Tibial artery (tissue), 4 donors: ENCODE measurements around the gene MSRB1.
"Not testable (repeated sequence)": the region's sequence is repeated elsewhere in the genome, so short reads cannot be mapped to it uniquely, and the experiment has no call there.

ENCODE experiments used
- DNase-seq, 2 donors: peaks; one replicate each; pipeline ENCODE4 v3.0.0-alpha.2; 2019
- H3K27ac ChIP-seq, 2 donors: fragments of 200-600 bp; sonication (generic) in 1 of 2; 1 replicate in 1 of 2; 2 replicates in 1 of 2; pipeline ENCODE4 v1.5.1; 2018 to 2019; ENCODE audit warnings: mild to moderate bottlenecking in 1 of 2
- H3K27me3 ChIP-seq, 2 donors: fragments of 200-600 bp; sonication (generic) in 1 of 2; one replicate each; pipeline versions ENCODE4 v1.5.1 to v1.6.0; 2016 to 2019
- H3K36me3 ChIP-seq, 3 donors: fragments of 200-600 bp; sonication (generic) in 2 of 3; one replicate each; pipeline ENCODE4 v1.5.1; 2016 to 2019; ENCODE audit warnings: mild to moderate bottlenecking in 2 of 3
- H3K4me1 ChIP-seq, 4 donors: fragments of 200-600 bp; sonication (generic) in 2 of 4; 1 replicate in 3 of 4; 2 replicates in 1 of 4; pipeline ENCODE4 v1.5.1; 2016 to 2019
- H3K4me3 ChIP-seq, 2 donors: fragments of 200-600 bp; sonication (generic) in 1 of 2; 1 replicate in 1 of 2; 2 replicates in 1 of 2; pipeline ENCODE4 v1.5.1; 2018 to 2019; ENCODE audit warnings: mild to moderate bottlenecking in 2 of 2
- H3K9me3 ChIP-seq, 3 donors: fragments of 200-600 bp; sonication (generic) in 1 of 3; one replicate each; pipeline ENCODE4 v1.5.1; 2016 to 2019
- intact Hi-C: fragments of 100-400 bp; cut with DNase I; formaldehyde crosslinking; loops from one replicate; pipeline ENCODE4 v1.15.0; 2023; ENCODE audit warnings: low total_unique reads
- TF ChIP-seq, protein P1 (sequence below), 2 experiments: fragments of 200-600 bp in 1 of 2; fragments of 450-650 bp in 1 of 2; IDR thresholded peaks; one replicate each; pipeline ENCODE4 v1.5.1; 2017 to 2019; ENCODE audit warnings: antibody characterized with exemption in 2 of 2, mild to moderate bottlenecking in 1 of 2, moderate library complexity in 1 of 2

The MSRB1 gene

DNA sequence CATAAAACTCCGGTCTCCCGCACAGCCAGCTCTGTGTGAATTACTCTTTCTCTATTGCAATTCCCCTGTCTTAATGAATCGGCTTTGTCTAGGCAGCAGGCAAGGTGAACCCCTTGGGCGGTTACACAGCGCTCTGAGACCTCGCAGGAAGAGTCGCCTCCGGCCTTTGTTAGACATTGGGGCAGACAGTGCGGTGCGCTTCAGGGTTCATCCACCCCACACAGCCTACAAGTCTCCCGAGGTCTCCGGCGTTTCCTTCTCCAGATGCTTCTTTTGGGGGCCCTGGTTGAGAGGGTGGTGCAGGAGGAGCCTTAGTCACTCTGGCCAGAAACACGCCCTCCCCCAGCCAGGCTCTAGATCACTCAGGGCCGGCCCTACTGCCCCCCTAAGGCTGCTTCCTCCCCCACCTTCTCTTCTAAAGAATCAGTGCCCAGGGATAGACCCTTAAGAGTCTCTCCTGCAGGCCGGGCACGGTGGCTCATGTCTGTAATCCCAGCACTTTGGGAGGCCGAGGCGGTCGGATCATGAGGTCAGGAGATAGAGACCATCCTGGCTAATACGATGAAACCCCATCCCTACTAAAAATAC is 1.7 kb upstream of the MSRB1 start:
- Histone ChIP-seq H3K27ac (no peak overlapping the region), H3K36me3 (peaks cover 11 to 17% (median 16%) of the 10 kb centered on the region in 3 donors), H3K27me3 (no peaks in the 10 kb centered on the region), H3K4me1 (peaks cover 6 to 21% (median 14%) of the 10 kb centered on the region in 4 donors), H3K9me3 (no peaks in the 10 kb centered on the region), H3K4me3 (no peak overlapping the region)
- DNase-seq = no peak
- intact Hi-C loops = no loop called here
- TF ChIP-seq, protein P1, sequence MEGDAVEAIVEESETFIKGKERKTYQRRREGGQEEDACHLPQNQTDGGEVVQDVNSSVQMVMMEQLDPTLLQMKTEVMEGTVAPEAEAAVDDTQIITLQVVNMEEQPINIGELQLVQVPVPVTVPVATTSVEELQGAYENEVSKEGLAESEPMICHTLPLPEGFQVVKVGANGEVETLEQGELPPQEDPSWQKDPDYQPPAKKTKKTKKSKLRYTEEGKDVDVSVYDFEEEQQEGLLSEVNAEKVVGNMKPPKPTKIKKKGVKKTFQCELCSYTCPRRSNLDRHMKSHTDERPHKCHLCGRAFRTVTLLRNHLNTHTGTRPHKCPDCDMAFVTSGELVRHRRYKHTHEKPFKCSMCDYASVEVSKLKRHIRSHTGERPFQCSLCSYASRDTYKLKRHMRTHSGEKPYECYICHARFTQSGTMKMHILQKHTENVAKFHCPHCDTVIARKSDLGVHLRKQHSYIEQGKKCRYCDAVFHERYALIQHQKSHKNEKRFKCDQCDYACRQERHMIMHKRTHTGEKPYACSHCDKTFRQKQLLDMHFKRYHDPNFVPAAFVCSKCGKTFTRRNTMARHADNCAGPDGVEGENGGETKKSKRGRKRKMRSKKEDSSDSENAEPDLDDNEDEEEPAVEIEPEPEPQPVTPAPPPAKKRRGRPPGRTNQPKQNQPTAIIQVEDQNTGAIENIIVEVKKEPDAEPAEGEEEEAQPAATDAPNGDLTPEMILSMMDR (IDR thresholded peaks at IDR 0.05) = no peak

DNA sequence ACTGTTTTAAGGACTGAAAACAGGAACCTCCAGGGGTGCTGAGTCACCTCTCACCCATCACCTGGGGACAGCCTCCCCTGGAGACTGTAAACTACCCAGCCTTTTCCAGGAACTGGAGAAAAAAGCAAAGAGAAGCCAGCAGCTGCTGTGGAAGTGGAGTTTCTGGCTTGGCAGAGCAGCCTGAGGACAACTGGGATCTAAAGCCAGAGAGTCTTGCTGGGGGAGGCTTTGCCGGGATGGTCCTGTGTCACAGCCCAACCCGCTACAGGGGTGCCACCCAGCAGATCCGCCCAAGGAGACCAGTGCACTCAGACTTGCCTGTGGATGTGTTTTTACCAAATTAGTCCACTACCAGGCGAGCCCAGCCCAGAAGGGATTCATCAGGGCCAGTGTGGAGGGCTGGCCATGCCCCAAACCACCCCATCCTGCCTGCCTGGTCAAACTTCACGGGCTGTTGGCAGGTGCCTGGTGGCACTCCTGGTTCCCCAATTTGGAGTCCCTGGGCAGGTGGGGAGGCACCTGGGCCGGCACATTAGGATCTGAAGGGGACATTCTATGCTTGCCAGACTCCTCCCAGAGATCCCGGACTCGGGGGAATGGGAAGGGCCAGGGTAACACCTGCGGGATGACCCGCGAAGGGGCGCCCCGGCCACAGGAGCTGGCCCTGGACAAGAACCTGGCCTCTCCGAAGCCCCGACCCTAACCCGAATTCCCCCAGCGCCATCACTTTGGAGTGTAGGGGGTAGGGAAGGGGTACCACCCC is 771 bp downstream of the MSRB1 start:
- Histone ChIP-seq H3K36me3 (peaks cover 36 to 42% (median 40%) of the 10 kb centered on the region in 3 donors), H3K4me3 (peak overlapping the region; percentile 82 to 92), H3K9me3 (no peaks in the 10 kb centered on the region), H3K27me3 (no peaks in the 10 kb centered on the region), H3K27ac (peak overlapping the region; percentile 85 to 88), H3K4me1 (peaks cover 6 to 21% (median 14%) of the 10 kb centered on the region in 4 donors)
- DNase-seq = peak in 1 of 2 donors; percentile 86
- intact Hi-C loops = no loop called here
- TF ChIP-seq, protein P1 (IDR thresholded peaks at IDR 0.05) = no peak

DNA sequence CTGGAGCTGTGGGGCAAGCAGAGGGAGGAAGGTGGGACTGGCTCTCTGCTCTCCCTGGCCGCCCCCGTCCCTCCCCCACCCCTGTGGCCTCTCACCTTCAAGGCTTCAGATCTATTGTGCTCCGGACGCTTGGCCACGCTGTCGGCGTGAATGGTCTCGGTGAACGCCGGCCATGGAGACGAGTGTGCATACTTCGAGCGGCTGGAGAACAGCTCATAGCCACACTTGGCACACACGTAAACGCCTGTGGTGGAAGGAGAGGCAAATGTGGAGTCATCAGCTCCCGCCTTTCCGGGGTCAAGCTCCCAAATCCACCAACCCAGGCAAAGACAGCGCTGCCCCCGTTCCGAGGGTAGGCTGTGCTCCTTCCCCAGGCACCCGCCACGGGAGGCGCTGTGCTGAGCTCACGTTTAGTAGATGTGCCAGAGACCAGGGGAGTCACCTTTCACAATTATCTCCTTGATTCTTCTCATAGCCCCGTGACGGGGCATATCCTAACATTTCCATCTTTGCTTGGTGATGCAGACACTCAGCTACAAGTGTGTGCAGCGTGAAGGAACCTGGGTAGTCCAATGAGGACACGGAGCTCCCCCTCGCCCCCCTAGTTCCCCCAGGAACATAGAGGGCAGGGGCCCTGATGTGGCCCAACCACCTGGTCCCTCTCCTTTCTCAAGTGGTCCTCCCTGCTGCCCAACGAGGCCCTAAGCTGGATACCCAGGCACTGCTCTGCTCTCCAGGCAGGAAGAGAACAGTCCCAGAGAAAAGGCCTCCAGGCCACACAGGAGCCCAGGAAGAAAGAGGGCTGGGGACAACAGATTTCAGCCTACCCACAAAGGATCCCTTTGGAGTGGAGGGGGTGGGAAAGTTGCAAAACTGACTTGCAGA is 1.6 kb downstream of the MSRB1 start:
- H3K4me1 ChIP-seq = peaks cover 6 to 21% (median 14%) of the 10 kb centered on the region in 4 donors
- TF ChIP-seq, protein P1 (IDR thresholded peaks at IDR 0.05) = no peak
- no peaks in the 10 kb centered on the region for H3K27me3 ChIP-seq
- H3K27ac ChIP-seq = peak overlapping the region; percentile 85 to 88
- intact Hi-C loops = no loop called here
- peak overlapping the region; percentile 82 to 92 for H3K4me3 ChIP-seq
- H3K36me3 ChIP-seq = peaks cover 40 to 46% (median 46%) of the 10 kb centered on the region in 3 donors
- no peaks in the 10 kb centered on the region for H3K9me3 ChIP-seq
- peak in 1 of 2 donors; percentile 63 for DNase-seq

DNA sequence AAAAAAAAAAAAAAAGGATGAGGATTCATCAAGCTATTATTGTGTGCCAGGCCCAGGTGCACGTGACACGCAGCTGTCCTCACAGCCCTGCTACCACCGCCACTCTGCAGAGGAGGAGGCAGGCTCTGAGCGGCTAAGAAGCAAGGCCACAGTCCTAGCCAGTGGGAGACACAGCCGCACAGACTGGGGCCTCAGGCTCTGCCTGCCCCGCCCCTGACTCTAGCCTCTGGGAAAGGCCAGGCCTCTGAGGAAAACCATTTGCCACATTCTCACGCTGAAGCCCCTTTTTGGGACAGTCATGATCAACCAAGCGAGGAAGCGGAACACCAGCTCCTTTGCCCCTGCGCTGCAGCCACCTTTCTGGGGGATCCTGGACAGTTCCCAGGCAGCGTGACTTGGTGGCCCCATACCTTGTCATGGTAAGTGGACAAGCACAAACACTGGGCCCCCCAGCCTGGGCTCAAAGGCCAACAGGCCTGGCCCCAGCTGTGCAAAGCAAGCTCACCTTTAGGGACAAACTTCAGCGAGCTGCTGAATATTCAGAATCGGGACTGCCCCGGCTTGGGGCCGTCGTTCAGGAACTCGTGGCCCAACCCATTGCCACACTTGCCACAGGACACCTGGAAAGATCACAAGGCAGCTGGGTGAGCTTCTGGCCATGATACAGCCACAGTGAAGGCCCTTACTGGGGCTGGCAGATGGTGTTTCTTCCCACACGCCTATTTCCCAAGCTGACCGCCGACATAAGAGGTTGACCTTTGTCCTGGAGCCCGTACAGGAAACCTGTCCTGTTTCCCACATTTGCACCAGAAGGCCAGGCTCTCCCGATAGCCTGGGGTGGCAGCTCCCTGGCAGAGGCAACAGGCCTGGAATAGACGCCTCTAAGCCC is 2.5 kb downstream of the MSRB1 start:
- Histone ChIP-seq H3K4me3 (no peak overlapping the region), H3K9me3 (no peaks in the 10 kb centered on the region), H3K4me1 (peaks cover 6 to 21% (median 14%) of the 10 kb centered on the region in 4 donors), H3K27me3 (no peaks in the 10 kb centered on the region), H3K27ac (no peak overlapping the region), H3K36me3 (peaks cover 40 to 46% (median 46%) of the 10 kb centered on the region in 3 donors)
- TF ChIP-seq, protein P1 (IDR thresholded peaks at IDR 0.05) = no peak
- intact Hi-C loops = no loop called here
- DNase-seq = no peak

DNA sequence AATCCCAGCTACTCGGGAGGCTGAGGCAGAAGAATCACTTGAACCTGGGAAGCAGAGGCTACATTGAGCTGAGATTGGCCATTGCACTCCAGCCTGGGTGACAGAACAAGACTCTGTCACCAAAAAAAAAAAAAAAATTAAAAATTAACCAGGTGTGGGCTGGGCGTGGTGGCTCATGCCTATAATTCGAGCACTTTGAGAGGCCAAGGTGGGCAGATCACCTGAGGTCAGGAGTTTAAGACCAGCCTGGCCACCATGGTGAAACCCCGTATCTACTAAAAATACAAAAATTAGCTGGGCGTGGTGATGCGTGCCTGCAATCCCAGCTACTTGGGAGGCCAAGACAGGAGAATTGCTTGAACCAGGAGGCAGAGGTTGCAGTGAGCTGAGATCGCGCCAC is 3.2 kb downstream of the MSRB1 start:
- intact Hi-C loops, DNase-seq, H3K27me3 ChIP-seq, H3K4me3 ChIP-seq, H3K9me3 ChIP-seq, H3K27ac ChIP-seq: not testable (repeated sequence)
- H3K36me3 ChIP-seq = peaks cover 40 to 46% (median 46%) of the 10 kb centered on the region in 3 donors
- H3K4me1 ChIP-seq = peaks cover 6 to 21% (median 14%) of the 10 kb centered on the region in 4 donors
